ENCODE measurements around the gene CROCC2. TPM values are rescaled to one million over a fixed set of nuclear protein-coding genes. Genes with fewer than 3 reads are reported as not detected.

CROCC2 gene
- total RNA-seq, 1 donor from 2014 or later: 3.4 TPM

DNA sequence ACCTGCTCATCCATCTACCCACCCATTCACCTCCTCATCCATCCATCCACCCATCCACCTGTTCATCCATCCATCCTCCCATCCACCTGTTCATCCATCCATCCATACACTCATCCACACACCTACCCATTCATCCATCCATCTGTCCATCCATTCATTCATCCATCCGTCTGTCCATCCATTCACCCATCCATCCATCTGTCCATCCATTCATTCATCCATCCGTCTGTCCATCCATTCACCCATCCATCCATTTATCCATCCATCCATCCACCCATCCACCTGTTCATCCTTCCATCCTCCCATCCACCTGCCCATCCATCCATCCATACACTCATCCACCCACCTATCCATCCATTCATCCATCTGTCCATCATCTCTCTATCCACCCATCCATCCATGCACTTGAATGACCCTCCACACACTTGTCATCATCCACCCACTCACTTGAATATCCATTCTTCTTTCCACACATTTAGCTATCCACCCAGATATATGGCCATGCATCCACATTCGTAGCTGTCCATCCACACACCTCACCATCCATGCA is 45.0 kb downstream of the CROCC2 start:
- ATAC-seq (no peak), DNase-seq (no peak)
- intact Hi-C loops (cut with DNase I): no loop called here
- no peak overlapping the region for H3K4me3 ChIP-seq
- no peaks in the 10 kb centered on the region for H3K9me3 ChIP-seq
- no peak overlapping the region for H3K27ac ChIP-seq
- no peaks in the 10 kb centered on the region for H3K36me3 ChIP-seq
- TF ChIP-seq, protein P1, sequence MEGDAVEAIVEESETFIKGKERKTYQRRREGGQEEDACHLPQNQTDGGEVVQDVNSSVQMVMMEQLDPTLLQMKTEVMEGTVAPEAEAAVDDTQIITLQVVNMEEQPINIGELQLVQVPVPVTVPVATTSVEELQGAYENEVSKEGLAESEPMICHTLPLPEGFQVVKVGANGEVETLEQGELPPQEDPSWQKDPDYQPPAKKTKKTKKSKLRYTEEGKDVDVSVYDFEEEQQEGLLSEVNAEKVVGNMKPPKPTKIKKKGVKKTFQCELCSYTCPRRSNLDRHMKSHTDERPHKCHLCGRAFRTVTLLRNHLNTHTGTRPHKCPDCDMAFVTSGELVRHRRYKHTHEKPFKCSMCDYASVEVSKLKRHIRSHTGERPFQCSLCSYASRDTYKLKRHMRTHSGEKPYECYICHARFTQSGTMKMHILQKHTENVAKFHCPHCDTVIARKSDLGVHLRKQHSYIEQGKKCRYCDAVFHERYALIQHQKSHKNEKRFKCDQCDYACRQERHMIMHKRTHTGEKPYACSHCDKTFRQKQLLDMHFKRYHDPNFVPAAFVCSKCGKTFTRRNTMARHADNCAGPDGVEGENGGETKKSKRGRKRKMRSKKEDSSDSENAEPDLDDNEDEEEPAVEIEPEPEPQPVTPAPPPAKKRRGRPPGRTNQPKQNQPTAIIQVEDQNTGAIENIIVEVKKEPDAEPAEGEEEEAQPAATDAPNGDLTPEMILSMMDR (IDR thresholded peaks at IDR 0.05): no peak
- H3K27me3 ChIP-seq (ENCODE audit: low read depth): no peaks in the 10 kb centered on the region
- H3K4me1 ChIP-seq: no peaks in the 10 kb centered on the region

DNA sequence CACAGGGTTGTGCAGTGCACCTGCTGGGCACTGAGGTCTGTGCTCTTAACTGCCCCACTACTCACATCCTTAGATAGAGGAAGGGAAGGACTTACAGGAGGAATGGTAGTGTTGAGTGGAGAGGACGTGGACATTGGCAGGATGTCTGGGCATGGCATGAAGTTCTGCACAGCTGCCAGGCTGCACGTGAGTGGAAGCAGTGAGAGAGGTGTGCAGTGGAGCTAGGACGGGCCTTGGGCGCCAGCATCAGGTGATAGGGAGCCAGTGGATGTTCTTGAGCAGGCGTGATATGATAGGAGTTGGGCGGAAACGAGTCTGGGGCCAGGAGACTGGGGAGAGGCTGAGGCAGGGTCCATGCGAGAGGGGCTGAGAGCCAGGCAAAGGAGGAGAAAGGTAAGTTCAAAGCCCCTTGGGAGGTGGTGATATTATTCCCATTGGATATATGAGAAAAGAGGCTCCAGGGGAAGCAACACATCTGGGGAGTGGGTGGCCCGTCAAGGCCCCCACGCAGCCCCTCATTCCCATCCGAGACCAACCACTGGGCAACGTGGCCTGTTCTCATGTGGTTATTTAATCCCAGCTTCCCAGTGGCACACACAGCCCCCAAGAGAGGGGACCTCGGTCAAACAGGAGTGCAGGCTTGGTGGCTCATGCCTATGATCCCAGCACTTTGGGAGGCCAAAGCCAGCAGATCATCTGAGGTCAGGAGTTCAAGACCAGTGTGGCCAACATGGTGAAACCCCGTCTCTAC is 46.5 kb downstream of the CROCC2 start:
- Histone ChIP-seq H3K36me3 (no peaks in the 10 kb centered on the region), H3K27me3 (ENCODE audit: low read depth) (no peaks in the 10 kb centered on the region), H3K4me3 (no peak overlapping the region), H3K9me3 (no peaks in the 10 kb centered on the region), H3K4me1 (no peaks in the 10 kb centered on the region), H3K27ac (no peak overlapping the region)
- peak; percentile 20 for DNase-seq
- intact Hi-C loops (cut with DNase I): no loop called here
- ATAC-seq: no peak
- TF ChIP-seq, protein P1 (IDR thresholded peaks at IDR 0.05): no peak

DNA sequence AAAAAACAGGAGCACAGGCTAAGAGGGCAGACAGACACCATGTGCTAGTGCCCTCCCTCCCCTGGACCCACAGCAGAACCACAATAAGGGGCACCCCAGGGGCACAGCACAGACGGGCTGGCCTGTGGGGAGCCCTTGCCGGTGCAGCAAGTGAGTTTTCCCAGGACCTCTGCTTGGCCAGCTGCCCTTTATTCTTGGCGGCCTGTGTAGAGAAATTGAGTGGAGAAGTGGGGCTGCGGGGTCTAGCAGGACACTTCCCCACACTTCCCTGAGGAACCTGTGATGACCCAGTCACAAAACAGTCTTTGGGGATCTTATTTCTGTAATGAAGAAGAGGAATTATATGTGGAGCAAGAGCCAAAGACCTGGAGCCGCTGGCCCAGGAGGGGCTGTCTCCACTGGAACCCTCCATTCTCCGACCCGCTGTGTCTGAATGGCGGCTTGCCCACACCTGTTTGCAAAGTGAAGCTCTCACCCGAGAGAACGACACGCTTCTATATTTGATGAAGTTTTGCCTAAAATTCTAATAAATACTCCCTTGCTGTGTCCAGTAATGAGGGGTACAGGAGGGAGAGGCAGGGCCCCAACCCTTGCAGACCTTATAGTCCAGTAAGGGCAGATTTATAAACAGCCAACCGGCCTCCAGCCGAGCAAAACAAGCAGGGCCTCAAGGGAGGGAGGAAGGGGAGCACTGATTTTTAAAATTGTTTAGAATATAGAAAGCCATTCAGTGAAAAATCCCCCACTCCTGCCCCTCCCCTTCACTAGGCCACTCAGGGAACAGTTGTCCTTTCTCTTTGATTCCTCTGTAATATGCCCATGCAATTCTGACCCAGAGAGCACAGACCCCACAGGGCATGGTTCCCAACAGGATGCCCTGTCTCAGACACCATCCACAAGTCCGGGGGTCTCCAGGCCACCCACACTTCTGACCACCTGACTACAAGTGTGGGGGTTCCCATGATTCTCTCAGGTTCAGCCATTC is 47.6 kb downstream of the CROCC2 start:
- no peaks in the 10 kb centered on the region for H3K36me3 ChIP-seq
- H3K27me3 ChIP-seq (ENCODE audit: low read depth): no peaks in the 10 kb centered on the region
- intact Hi-C loops (cut with DNase I): no loop called here
- H3K27ac ChIP-seq: no peak overlapping the region
- DNase-seq: no peak
- ATAC-seq: no peak
- no peak overlapping the region for H3K4me3 ChIP-seq
- H3K9me3 ChIP-seq: no peaks in the 10 kb centered on the region
- TF ChIP-seq, protein P1 (IDR thresholded peaks at IDR 0.05): no peak
- no peaks in the 10 kb centered on the region for H3K4me1 ChIP-seq

GRCh38 chr2:240954436-240955305 is 48.5 kb downstream of the CROCC2 start:
- TF ChIP-seq, protein P1 (IDR thresholded peaks at IDR 0.05): no peak
- Histone ChIP-seq H3K9me3 (no peaks in the 10 kb centered on the region), H3K27ac (no peak overlapping the region), H3K27me3 (ENCODE audit: low read depth) (no peaks in the 10 kb centered on the region), H3K4me3 (no peak overlapping the region), H3K4me1 (peaks cover 1% of the 10 kb centered on the region), H3K36me3 (no peaks in the 10 kb centered on the region)
- ATAC-seq (no peak), DNase-seq (no peak)
- intact Hi-C loops (cut with DNase I): no loop called here

Data from lower lobe of right lung (tissue), 2 donors.